Stimulated activated CD4-positive, alpha-beta T cell treated with anti-CD3 and anti-CD28 coated beads, Interleukin-15, amount 100 ng/mL, for 1 hour (primary cell): ENCODE measurements around the gene BARHL1.

Experiments used
- DNase-seq, 2 donors: peaks; one replicate each; pipeline ENCODE4 v3.0.0-alpha.2; 2020; ENCODE audit warnings: low read depth in 1 of 2, low spot score in 1 of 2

BARHL1 gene

GRCh38 chr9:132586830-132587591 lies 4.6 kb downstream of the BARHL1 start:
- no peak for DNase-seq

- no peak for DNase-seq
Observed at GRCh38 chr9:132587592-132587955, 5.2 kb downstream of the BARHL1 start.

GRCh38 chr9:132588098-132588497 lies 5.7 kb downstream of the BARHL1 start:
- no peak for DNase-seq

- DNase-seq = no peak
Observed at GRCh38 chr9:132588501-132589147, 6.2 kb downstream of the BARHL1 start.

GRCh38 chr9:132589148-132590036 lies 7.0 kb downstream of the BARHL1 start:
- DNase-seq = no peak

- DNase-seq = no peak
Observed at GRCh38 chr9:132590037-132590317, 7.6 kb downstream of the BARHL1 start.

GRCh38 chr9:132590318-132591182 lies 8.1 kb downstream of the BARHL1 start:
- no peak for DNase-seq

GRCh38 chr9:132591244-132591643 lies 8.8 kb downstream of the BARHL1 start:
- no peak for DNase-seq

GRCh38 chr9:132591751-132592314 lies 9.4 kb downstream of the BARHL1 start:
- DNase-seq = no peak

GRCh38 chr9:132592451-132592850 lies 10.0 kb downstream of the BARHL1 start:
- DNase-seq = no peak

GRCh38 chr9:132594412-132594811 lies 12.0 kb downstream of the BARHL1 start:
- no peak for DNase-seq

GRCh38 chr9:132595319-132595718 lies 12.9 kb downstream of the BARHL1 start:
- DNase-seq = no peak

GRCh38 chr9:132596200-132596599 lies 13.8 kb downstream of the BARHL1 start:
- DNase-seq = no peak

GRCh38 chr9:132597073-132597775 lies 14.8 kb downstream of the BARHL1 start:
- no peak for DNase-seq

GRCh38 chr9:132600326-132600984 lies 18.0 kb downstream of the BARHL1 start:
- DNase-seq = no peak

- no peak for DNase-seq
Observed at GRCh38 chr9:132602207-132602606, 19.8 kb downstream of the BARHL1 start.

GRCh38 chr9:132605387-132605786 lies 23.0 kb downstream of the BARHL1 start:
- DNase-seq = no peak

GRCh38 chr9:132606066-132606465 lies 23.7 kb downstream of the BARHL1 start:
- DNase-seq = no peak

- DNase-seq = no peak
Observed at GRCh38 chr9:132609184-132609583, 26.8 kb downstream of the BARHL1 start.

- DNase-seq = no peak
Observed at GRCh38 chr9:132609829-132610228, 27.4 kb downstream of the BARHL1 start.
